Loucy (cell line): Measurements from ENCODE around the gene VAT1L.

Source experiments
- EZH2phosphoT487 ChIP-seq: fragments of 200-600 bp; IDR thresholded peaks from 2 replicates; pipeline ENCODE4 v1.6.1; 2018; ENCODE audit warnings: antibody characterized with exemption, mild to moderate bottlenecking, moderate library complexity, borderline replicate concordance
- TF ChIP-seq, protein P1 (sequence below): fragments of 200-600 bp; sonication (generic); conservative IDR thresholded peaks from 2 replicates; pipeline ENCODE4 v1.5.1; 2014; ENCODE audit warnings: mild to moderate bottlenecking, antibody characterized with exemption, low read length

DNA sequence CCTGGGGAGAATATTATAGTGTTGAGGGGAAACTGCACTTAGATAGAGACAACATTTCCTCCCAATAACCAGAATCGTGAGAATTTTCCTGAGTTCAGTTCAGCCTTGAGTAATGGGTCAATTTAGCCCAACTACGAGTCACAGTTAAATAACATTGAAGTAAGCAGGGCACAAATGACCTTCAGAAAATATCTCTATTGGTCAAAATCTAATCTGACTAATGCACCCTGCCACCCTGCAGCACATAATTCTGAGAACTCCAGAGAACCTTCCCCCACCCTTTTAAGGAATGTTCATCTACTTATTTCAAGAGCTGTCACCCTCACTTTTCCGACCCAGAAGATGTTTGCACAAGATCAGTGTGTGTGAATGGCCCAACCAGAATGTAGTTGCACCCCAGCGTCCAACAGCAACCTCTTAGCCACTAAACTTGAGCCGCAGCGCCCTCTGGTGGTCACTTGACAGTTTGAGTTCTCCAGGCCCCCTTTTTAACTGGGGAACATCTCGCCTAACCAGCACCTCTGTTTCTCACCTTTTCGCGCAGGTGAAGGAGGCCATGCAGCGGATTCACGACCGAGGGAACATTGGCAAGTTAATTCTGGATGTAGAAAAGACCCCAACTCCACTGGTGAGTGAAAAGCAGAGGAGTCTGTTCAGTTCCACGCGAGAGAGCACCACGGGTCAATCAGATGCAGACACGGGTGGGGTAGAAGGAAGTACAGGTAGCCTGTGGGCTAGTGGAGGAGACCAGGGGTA is 183.1 kb downstream of the VAT1L start:
- TF ChIP-seq, protein P1, sequence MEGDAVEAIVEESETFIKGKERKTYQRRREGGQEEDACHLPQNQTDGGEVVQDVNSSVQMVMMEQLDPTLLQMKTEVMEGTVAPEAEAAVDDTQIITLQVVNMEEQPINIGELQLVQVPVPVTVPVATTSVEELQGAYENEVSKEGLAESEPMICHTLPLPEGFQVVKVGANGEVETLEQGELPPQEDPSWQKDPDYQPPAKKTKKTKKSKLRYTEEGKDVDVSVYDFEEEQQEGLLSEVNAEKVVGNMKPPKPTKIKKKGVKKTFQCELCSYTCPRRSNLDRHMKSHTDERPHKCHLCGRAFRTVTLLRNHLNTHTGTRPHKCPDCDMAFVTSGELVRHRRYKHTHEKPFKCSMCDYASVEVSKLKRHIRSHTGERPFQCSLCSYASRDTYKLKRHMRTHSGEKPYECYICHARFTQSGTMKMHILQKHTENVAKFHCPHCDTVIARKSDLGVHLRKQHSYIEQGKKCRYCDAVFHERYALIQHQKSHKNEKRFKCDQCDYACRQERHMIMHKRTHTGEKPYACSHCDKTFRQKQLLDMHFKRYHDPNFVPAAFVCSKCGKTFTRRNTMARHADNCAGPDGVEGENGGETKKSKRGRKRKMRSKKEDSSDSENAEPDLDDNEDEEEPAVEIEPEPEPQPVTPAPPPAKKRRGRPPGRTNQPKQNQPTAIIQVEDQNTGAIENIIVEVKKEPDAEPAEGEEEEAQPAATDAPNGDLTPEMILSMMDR: peak; percentile 84
- TF ChIP-seq EZH2phosphoT487: no peak
